Thymus (tissue), 11 donors: ENCODE measurements around the gene NDST1. TPM values are rescaled to one million over a fixed set of nuclear protein-coding genes. Genes with fewer than 3 reads are reported as not detected.

Experiments
- DNase-seq, 9 donors: peaks; one replicate each; pipeline ENCODE4 v3.0.0-alpha.2; 2013; ENCODE audit warnings: low spot score in 9 of 9, low read depth in 6 of 9, missing footprints in 1 of 9
- H3K27ac ChIP-seq, 2 donors: one replicate each; pipeline ENCODE4 v1.5.1; 2013; ENCODE audit warnings: control low read depth in 1 of 2, low read depth in 1 of 2, low read length in 1 of 2, mild to moderate bottlenecking in 1 of 2, moderate library complexity in 1 of 2
- H3K27me3 ChIP-seq, 2 donors: one replicate each; pipeline ENCODE4 v1.5.1; 2013; ENCODE audit warnings: low read length in 1 of 2; ENCODE audit not compliant: control insufficient read depth in 2 of 2, insufficient read depth in 1 of 2
- H3K36me3 ChIP-seq, 2 donors: one replicate each; pipeline ENCODE4 v1.5.1; 2013; ENCODE audit warnings: low read length in 1 of 2, mild to moderate bottlenecking in 1 of 2, moderate library complexity in 1 of 2; ENCODE audit not compliant: control insufficient read depth in 2 of 2, insufficient read depth in 2 of 2
- H3K4me1 ChIP-seq, 2 donors: one replicate each; pipeline ENCODE4 v1.5.1; 2013; ENCODE audit warnings: low read length in 2 of 2; ENCODE audit not compliant: control insufficient read depth in 2 of 2, insufficient read depth in 2 of 2
- H3K4me3 ChIP-seq, 2 donors: one replicate each; pipeline ENCODE4 v1.5.1; 2013; ENCODE audit warnings: low read length in 2 of 2, control low read depth in 1 of 2, mild to moderate bottlenecking in 1 of 2
- H3K9me3 ChIP-seq, 2 donors: one replicate each; pipeline ENCODE4 v1.5.1; 2013; ENCODE audit warnings: low read length in 1 of 2, mild to moderate bottlenecking in 1 of 2; ENCODE audit not compliant: control insufficient read depth in 2 of 2, insufficient read depth in 1 of 2
- WGBS: extraction: QIAGEN DNeasy Blood & Tissue Kit; methylation state at CpG from one replicate; pipeline ENCODE4 v1.1.7; 2013; 5-methylcytosine and 5-hydroxymethylcytosine counted together
- polyA plus RNA-seq: library from polyadenylated mRNA; stranded (reverse); fragments of 200-250 nt; gene quantifications from one replicate; pipeline ENCODE4 v1.2.3, GENCODE V29; 2013
- total RNA-seq: library from RNA; stranded (reverse); fragments of 120-200 nt; gene quantifications from one replicate; pipeline ENCODE4 v1.2.4, GENCODE V29; 2013
- donor health status: healthy.

Gene NDST1
- total and polyA plus RNA-seq, 2 donors = 2.8 to 6.4 TPM

DNA sequence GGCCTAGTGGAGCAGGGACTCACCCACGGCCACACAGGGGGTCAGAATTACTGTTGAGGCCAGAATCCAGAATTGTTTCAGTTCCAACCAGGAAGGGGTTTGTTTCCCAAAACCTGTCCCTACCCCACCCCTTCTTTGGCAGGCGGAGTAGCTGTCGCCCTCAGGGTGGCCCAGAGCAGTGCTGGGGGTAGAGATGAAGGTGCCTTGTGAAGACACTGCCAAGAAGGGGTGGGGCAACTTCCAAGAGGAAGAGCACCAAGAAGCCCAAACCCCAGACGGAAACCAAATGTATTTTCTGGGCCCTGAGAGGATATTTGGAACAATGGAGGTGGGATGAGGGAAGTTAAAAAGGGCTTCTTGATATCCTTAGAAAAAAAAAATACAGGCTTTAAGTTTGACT, 11.4 kb upstream of the NDST1 start:
- 96% methylated on average over 4 of the region's 4 CpGs for WGBS
- Histone ChIP-seq H3K4me1 (peaks cover 0 to 5% of the 10 kb centered on the region in 2 donors), H3K27ac (no peak overlapping the region), H3K36me3 (no peaks in the 10 kb centered on the region), H3K27me3 (no peaks in the 10 kb centered on the region), H3K4me3 (no peak overlapping the region), H3K9me3 (no peaks in the 10 kb centered on the region)
- DNase-seq = no peak

DNA sequence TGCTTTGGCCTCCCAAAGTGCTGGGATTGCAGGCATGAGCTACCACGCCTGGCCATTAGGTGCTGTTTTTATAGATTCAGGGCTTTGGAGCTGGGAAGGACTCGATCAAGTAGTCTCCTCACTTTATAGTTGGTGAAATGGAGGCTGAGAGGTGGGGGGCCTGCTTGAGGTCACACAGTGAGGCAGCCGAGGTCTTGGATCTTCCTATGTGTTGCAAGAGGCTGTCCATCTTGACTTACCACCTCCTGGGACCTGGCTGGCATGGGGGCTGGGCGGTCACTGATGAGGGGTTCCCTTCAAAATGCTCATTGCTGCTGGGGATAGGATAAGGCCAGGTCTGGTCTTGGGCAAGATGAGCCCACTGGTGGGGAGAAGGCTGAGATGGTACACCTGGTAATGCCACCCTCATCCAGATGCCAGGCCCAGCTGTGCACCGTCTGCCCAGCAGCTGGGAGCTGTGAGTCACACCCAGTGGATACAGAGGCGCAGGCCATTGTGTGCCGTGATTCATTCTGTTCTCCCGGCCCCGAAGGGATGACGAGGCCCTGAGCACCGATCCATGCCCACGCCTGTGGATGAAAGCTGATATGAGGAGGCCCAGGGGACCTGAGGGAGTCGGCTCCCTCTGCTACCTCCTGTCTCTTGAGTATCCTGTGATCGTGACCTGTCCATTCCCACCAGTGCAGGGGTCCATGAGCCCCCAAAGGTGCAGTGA, 10.5 kb upstream of the NDST1 start:
- no peak for DNase-seq
- Histone ChIP-seq H3K36me3 (no peaks in the 10 kb centered on the region), H3K27ac (no peak overlapping the region), H3K4me3 (no peak overlapping the region), H3K27me3 (no peaks in the 10 kb centered on the region), H3K4me1 (peaks cover 0 to 5% of the 10 kb centered on the region in 2 donors), H3K9me3 (no peaks in the 10 kb centered on the region)
- WGBS = 94% methylated on average over 14 of the region's 14 CpGs

DNA sequence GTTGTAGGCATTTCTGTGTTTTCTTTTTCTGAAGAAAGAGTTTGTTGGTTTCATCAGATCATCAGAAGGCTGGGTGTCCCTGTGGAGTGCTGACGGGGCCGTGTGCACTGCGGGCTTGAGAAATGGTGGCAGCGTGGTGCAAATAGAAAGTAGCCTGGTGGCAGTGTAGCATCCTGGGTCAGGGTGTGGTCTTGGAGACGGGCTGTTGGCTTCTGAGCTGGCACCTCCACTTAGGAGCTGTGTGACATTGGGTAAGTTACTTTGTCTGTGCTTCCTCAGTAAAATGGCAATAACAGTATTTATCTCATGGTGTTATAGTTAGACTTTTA, 10.0 kb upstream of the NDST1 start:
- no peaks in the 10 kb centered on the region for H3K36me3 ChIP-seq
- H3K4me1 ChIP-seq = peaks cover 0 to 5% of the 10 kb centered on the region in 2 donors
- H3K9me3 ChIP-seq = no peaks in the 10 kb centered on the region
- no peak overlapping the region for H3K27ac ChIP-seq
- WGBS = 96% methylated on average over 5 of the region's 5 CpGs
- H3K27me3 ChIP-seq = no peaks in the 10 kb centered on the region
- H3K4me3 ChIP-seq = no peak overlapping the region
- DNase-seq = no peak

DNA sequence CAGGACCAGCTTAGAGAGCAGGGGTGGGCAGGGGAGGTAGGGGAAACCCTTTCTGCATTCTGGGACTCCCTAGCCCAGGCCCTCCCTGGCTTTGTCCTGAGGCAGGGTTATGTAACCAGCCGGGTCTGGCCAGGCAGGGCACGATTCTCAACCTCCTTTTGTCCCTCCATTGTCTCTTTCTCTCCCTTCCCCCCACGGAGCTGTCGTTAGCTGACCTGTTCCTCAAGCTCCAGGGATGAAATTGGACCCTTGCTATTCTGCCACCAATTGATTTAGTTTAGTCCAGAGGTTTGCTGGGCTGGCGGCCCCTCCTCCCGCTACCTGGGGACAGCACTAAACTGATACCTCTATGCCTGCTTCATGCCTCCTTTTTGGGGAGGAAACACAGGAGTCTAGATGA, 9.4 kb upstream of the NDST1 start:
- H3K9me3 ChIP-seq = no peaks in the 10 kb centered on the region
- no peak for DNase-seq
- no peak overlapping the region for H3K4me3 ChIP-seq
- WGBS = 95% methylated on average over 6 of the region's 6 CpGs
- H3K27ac ChIP-seq = no peak overlapping the region
- H3K4me1 ChIP-seq = peaks cover 0 to 5% of the 10 kb centered on the region in 2 donors
- no peaks in the 10 kb centered on the region for H3K36me3 ChIP-seq
- H3K27me3 ChIP-seq = no peaks in the 10 kb centered on the region

DNA sequence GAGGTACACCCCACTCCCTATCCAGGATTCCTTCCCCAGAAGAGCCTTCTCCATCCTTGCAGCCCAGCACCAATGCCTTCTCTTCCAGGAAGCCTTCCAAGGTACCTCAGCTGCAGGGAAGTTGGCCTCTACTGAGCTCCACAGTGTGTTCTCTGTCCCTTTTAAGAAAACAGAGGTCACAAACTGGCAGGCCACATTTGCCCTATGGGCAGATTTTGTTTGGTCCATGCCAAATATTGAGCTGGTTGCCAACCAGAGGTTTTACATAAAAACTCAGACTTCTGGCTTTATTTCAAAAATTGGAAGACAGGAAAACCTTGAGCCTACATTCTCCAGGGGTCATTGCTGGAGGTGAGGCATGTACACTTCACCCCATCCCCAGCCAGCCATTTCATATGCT, 9.0 kb upstream of the NDST1 start:
- Histone ChIP-seq H3K4me3 (no peak overlapping the region), H3K36me3 (no peaks in the 10 kb centered on the region), H3K9me3 (no peaks in the 10 kb centered on the region), H3K27ac (no peak overlapping the region), H3K27me3 (no peaks in the 10 kb centered on the region), H3K4me1 (peaks cover 0 to 5% of the 10 kb centered on the region in 2 donors)
- no peak for DNase-seq

DNA sequence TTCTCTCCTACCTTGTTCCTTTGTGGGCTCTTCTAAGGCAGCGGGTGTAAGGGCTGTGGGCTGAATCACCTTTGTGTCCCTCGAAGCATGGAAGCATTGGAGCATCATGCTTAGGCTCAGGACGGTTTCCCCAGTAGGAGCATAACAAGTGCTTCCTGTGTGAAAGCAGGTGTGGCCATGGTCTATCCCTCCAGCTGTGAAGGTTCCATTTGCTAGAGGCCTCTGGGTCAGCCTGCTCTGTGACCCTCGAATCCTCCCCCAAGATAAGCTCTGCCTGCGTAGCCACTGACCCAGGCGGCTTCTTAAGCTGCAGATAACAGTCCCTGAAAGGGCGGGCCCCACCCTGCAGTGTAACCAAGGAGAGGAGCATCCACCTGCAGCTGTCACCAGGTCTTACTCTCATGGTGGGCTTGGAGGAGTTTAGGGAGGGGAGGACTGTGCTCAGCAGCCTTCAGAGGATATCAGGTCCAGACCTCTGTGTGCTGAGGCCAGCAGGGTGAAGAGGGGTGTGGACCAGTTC, 8.4 kb upstream of the NDST1 start:
- peaks cover 0 to 5% of the 10 kb centered on the region in 2 donors for H3K4me1 ChIP-seq
- no peaks in the 10 kb centered on the region for H3K36me3 ChIP-seq
- H3K4me3 ChIP-seq = no peak overlapping the region
- 93% methylated on average over 7 of the region's 7 CpGs for WGBS
- H3K9me3 ChIP-seq = no peaks in the 10 kb centered on the region
- DNase-seq = no peak
- no peaks in the 10 kb centered on the region for H3K27me3 ChIP-seq
- H3K27ac ChIP-seq = no peak overlapping the region

DNA sequence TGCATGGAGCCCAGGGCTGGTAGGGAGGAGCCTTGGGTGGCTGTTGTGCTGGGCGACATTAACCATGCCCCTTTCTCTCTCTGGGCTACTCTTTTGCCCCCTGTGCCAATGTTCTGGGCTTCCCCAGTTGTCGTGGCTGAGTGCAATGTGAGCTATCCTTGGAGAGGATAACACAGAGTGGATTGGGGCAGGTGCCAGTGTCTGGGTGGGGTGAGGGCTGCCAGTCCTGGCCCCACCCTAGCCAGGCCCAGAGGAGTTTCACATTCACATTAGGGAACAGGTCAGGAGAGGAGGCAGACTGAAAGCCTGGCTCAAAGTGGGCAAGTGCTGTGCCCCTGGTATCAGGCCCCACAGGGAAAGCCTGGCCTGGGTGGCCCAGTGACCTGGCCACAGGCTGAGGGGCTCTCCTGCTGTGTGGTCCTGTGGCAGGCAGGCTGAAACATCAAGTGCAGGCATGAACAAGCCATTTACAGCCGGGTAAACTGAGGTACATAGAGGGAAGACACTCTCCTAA, 7.5 kb upstream of the NDST1 start:
- WGBS = 83% methylated on average over 3 of the region's 3 CpGs
- H3K4me1 ChIP-seq = peaks cover 0 to 5% of the 10 kb centered on the region in 2 donors
- H3K9me3 ChIP-seq = no peaks in the 10 kb centered on the region
- no peak overlapping the region for H3K27ac ChIP-seq
- H3K36me3 ChIP-seq = no peaks in the 10 kb centered on the region
- H3K27me3 ChIP-seq = no peaks in the 10 kb centered on the region
- no peak overlapping the region for H3K4me3 ChIP-seq
- no peak for DNase-seq

DNA sequence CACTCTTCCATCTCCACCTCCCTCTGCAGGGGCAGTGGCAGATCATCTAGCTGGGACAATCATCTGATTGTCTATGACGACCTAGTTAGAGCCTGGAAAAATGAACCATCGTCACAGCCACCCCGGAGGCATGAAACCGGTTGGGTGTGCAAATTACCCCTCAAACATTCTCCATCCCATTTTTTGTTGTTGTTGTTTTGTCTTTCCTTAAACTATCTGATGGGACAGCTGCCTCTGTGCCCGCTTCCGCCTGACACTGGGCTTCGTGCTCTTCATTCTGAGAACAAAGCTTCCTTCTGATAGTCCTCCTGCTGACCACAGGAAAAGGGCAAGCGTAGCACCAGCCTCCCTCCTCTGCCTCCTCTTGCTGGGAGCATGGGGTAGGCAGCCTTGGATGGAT, 7.0 kb upstream of the NDST1 start:
- Histone ChIP-seq H3K27me3 (no peaks in the 10 kb centered on the region), H3K9me3 (no peaks in the 10 kb centered on the region), H3K27ac (no peak overlapping the region), H3K36me3 (no peaks in the 10 kb centered on the region), H3K4me1 (peaks cover 0 to 5% of the 10 kb centered on the region in 2 donors), H3K4me3 (no peak overlapping the region)
- WGBS = 97% methylated on average over 8 of the region's 8 CpGs
- no peak for DNase-seq

DNA sequence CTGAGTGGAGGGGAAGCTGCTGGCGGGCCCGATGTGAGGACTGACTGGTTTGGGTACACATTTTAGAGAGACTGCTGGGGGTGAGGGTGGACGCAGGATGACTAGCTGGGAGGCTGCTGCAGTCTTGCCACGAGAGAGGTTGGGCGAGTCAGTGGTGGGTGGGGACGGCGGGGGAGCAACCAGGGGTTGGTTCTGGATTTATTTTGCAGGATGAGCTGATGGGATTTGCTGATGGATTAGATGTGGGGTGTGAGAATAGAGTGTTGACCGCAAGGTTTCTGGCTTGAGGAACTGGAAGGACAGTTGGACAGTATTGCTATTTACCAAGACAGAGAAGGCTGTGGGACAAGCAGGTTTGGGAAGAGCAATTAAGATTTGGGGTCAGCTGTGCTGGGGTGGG, 5.8 kb upstream of the NDST1 start:
- no peaks in the 10 kb centered on the region for H3K9me3 ChIP-seq
- H3K27ac ChIP-seq = no peak overlapping the region
- no peaks in the 10 kb centered on the region for H3K36me3 ChIP-seq
- 94% methylated on average over 8 of the region's 8 CpGs for WGBS
- DNase-seq = no peak
- no peak overlapping the region for H3K4me3 ChIP-seq
- peaks cover 3 to 14% of the 10 kb centered on the region in 2 donors for H3K4me1 ChIP-seq
- no peaks in the 10 kb centered on the region for H3K27me3 ChIP-seq
